GM12872 (cell line): ENCODE measurements around the gene PVR.

Source experiments
- TF ChIP-seq, protein P1 (sequence below): IDR thresholded peaks from 3 replicates; pipeline ENCODE4 v1.5.1; 2011; ENCODE audit warnings: low read depth, mild to moderate bottlenecking, low read length, moderate library complexity; ENCODE audit not compliant: insufficient read depth

Gene PVR

GRCh38 chr19:44621367-44621766 is 22.3 kb upstream of the PVR start:
- TF ChIP-seq, protein P1, sequence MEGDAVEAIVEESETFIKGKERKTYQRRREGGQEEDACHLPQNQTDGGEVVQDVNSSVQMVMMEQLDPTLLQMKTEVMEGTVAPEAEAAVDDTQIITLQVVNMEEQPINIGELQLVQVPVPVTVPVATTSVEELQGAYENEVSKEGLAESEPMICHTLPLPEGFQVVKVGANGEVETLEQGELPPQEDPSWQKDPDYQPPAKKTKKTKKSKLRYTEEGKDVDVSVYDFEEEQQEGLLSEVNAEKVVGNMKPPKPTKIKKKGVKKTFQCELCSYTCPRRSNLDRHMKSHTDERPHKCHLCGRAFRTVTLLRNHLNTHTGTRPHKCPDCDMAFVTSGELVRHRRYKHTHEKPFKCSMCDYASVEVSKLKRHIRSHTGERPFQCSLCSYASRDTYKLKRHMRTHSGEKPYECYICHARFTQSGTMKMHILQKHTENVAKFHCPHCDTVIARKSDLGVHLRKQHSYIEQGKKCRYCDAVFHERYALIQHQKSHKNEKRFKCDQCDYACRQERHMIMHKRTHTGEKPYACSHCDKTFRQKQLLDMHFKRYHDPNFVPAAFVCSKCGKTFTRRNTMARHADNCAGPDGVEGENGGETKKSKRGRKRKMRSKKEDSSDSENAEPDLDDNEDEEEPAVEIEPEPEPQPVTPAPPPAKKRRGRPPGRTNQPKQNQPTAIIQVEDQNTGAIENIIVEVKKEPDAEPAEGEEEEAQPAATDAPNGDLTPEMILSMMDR, result no peak

GRCh38 chr19:44623080-44623479 is 20.6 kb upstream of the PVR start:
- TF ChIP-seq, protein P1, result no peak

DNA sequence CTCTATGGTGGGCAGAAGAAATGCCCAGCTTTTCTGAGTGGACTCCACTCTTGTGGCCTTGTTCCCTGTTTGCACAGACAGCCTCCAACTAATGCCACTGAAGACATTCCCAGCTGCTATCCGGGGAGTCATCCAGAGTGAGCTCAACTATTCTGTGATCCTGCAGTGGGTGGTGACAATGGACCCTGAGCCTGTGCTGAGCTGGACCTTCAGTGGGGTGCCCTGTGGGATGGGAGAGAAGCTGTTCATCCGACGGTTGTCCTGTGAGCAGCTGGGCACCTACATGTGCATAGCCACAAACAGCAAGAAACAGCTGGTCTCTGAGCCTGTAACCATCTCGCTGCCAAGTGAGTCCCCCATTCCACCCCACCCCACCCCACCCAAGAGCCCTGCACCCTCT is 20.1 kb upstream of the PVR start:
- TF ChIP-seq, protein P1, result no peak

DNA sequence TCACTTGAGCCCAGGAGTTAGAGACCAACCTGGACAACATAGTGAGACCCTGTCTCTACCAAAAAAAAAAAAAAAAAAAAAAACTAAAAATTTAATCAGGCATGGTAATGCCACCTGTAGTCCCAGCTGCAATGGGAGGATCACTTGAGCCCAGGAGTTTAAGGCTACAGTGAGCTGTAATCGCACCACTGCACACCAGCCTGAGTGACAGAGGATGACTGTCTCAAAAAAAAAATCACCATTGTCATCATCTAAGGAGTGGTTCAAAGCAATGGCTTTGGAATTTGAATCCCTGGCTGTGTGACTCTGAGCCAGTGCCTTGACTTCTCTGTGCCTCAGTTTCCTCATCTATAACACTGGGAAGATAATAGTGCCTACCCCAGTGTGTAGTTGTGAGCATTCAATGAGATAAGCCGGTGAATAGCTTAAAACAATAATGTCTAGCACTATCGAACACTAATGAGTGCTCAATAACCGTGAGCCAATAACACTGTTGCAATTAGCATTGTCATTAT is 18.8 kb upstream of the PVR start:
- TF ChIP-seq, protein P1, result no peak

GRCh38 chr19:44626048-44626624 is 17.6 kb upstream of the PVR start:
- TF ChIP-seq, protein P1, result no peak

DNA sequence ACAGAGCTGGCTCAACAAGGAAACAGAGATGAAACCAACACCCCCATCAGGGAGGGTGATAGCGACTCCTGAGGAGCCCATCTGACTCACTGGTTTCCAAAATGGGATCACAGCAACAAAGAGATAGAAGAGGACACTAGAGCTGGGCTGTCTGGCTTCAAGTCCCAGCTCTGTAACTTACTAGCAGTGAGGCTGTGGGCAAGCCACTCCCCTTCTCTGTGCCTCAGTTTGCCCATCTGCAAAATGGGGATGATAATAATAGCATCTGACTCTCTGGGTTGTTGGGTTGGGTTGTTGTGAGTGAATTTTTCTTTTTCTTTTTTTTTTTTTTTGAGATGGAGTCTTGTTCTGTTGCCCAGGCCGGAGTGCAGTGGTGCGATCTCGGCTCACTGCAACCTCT is 16.1 kb upstream of the PVR start:
- TF ChIP-seq, protein P1, result no peak

DNA sequence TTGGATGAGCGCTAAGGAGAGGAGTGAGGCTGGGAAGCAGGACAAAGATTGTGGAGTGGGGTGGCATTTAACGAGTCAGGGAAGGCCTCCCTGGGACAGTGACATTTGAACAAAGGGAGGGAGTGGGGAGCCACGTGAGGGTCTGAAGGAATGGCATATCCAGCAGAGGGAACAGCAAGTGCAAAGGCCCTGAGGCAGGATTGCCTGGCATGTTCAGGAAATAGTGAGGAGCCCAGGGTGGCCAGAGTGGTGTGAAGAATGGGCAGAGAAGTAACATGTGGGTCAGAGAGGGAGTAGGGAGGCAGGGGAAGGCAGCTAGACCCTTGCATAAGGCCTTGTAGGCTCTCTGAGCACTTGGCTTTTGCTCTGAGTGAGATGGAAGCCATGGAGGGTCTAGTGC is 14.9 kb upstream of the PVR start:
- TF ChIP-seq, protein P1, result no peak

- TF ChIP-seq, protein P1, result no peak
Measured at GRCh38 chr19:44634785-44635184, 8.9 kb upstream of the PVR start.
